Measurements from ENCODE around the gene RHBDL3.

- TF ChIP-seq CTCF (IDR thresholded peaks at IDR 0.05) (no peak), POLR2A (IDR thresholded peaks at IDR 0.05) (no peak)
Measured at GRCh38 chr17:32289471-32290070, 23.9 kb downstream of the RHBDL3 start.

Measured in right lobe of liver (tissue), 4 donors.